Measurements from ENCODE around the gene OPCML. TPM values are rescaled to one million over a fixed set of nuclear protein-coding genes. Genes with fewer than 3 reads are reported as not detected.

The OPCML gene
- total RNA-seq, 1 experiment from 2014 or later: 0.94 TPM

GRCh38 chr11:133506551-133507094 lies 25.7 kb downstream of the OPCML start:
- no peak overlapping the region for H2AK5ac ChIP-seq (ENCODE audit: insufficient read length, low read length)
- H2BK120ac ChIP-seq (ENCODE audit: low read depth, low read length, poor library complexity, severe bottlenecking): peak overlapping the region; percentile 38
- no peak overlapping the region for H3K18ac ChIP-seq (ENCODE audit: insufficient read length, low read depth, low read length)
- no peak overlapping the region for H2BK20ac ChIP-seq (ENCODE audit: low read depth, low read length, poor library complexity, severe bottlenecking)
- no peaks in the 10 kb centered on the region for H3K79me2 ChIP-seq (ENCODE audit: insufficient read depth, low read length)
- WGBS (ENCODE audit: extremely low coverage, insufficient read length, low lambda C conversion rate): no CpG with 5 or more reads among the region's 6 CpGs
- H3K4me1 Mint-ChIP-seq: peaks cover 64% of the 10 kb centered on the region in 2 experiments
- peaks cover 25% of the 10 kb centered on the region for H3K4me1 ChIP-seq (ENCODE audit: insufficient read depth, low read length)
- no peak overlapping the region for H2AFZ ChIP-seq (ENCODE audit: low read length)
- H3K14ac ChIP-seq (ENCODE audit: insufficient read depth, low read length): no peak overlapping the region
- no peak overlapping the region for H3T11ph ChIP-seq (ENCODE audit: low read length)
- H3K4ac ChIP-seq (ENCODE audit: low read depth, low read length): no peak overlapping the region
- H3K4me2 ChIP-seq (ENCODE audit: insufficient read depth, insufficient read length, low read length): no peak overlapping the region
- no peak overlapping the region for H3K4me3 Mint-ChIP-seq
- no peak overlapping the region for H3K56ac ChIP-seq (ENCODE audit: insufficient read length, low read depth, low read length)
- no peak overlapping the region for H3K9ac ChIP-seq (ENCODE audit: extremely low read depth, insufficient read length, low read length)
- H3K36me3 Mint-ChIP-seq (ENCODE audit: insufficient read depth in 1 of 3, low read depth in 3 of 3): no peaks in the 10 kb centered on the region
- no peaks in the 10 kb centered on the region for H3K9me3 ChIP-seq (ENCODE audit: control insufficient read depth, low read depth, low read length)
- no peak overlapping the region for H2BK12ac ChIP-seq (ENCODE audit: insufficient read length, low read depth, low read length)
- H3K27me3 Mint-ChIP-seq (ENCODE audit: low read depth): peaks cover 26% of the 10 kb centered on the region
- H3K79me1 ChIP-seq (ENCODE audit: insufficient read depth, low read depth, low read length, poor library complexity, severe bottlenecking): no peaks in the 10 kb centered on the region
- no peak overlapping the region for H4K5ac ChIP-seq (ENCODE audit: insufficient read length, low read depth, low read length)
- H4K8ac ChIP-seq (replicated peaks; ENCODE audit: insufficient read length, low read depth, low read length): no peak overlapping the region
- H2BK5ac ChIP-seq (ENCODE audit: insufficient read length, low read length): no peak overlapping the region
- no peak overlapping the region for H3K23ac ChIP-seq (ENCODE audit: insufficient read length, low read depth, low read length)
- no peak overlapping the region for H3K27ac ChIP-seq (ENCODE audit: insufficient read length, low read depth, low read length)
- no peak overlapping the region for H4K91ac ChIP-seq (ENCODE audit: insufficient read length, low read depth, low read length)
- no peaks in the 10 kb centered on the region; the same call in 1 of the 2 replicates for H3K27me3 ChIP-seq (ENCODE audit: insufficient read depth, low read length)
- H3K23me2 ChIP-seq (ENCODE audit: insufficient read length, low read depth, low read length, poor library complexity, severe bottlenecking): no peaks in the 10 kb centered on the region
- no peak overlapping the region for H3K27ac Mint-ChIP-seq
- H2BK15ac ChIP-seq (ENCODE audit: low read depth, low read length): no peak overlapping the region
- TF ChIP-seq, protein P1, sequence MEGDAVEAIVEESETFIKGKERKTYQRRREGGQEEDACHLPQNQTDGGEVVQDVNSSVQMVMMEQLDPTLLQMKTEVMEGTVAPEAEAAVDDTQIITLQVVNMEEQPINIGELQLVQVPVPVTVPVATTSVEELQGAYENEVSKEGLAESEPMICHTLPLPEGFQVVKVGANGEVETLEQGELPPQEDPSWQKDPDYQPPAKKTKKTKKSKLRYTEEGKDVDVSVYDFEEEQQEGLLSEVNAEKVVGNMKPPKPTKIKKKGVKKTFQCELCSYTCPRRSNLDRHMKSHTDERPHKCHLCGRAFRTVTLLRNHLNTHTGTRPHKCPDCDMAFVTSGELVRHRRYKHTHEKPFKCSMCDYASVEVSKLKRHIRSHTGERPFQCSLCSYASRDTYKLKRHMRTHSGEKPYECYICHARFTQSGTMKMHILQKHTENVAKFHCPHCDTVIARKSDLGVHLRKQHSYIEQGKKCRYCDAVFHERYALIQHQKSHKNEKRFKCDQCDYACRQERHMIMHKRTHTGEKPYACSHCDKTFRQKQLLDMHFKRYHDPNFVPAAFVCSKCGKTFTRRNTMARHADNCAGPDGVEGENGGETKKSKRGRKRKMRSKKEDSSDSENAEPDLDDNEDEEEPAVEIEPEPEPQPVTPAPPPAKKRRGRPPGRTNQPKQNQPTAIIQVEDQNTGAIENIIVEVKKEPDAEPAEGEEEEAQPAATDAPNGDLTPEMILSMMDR (conservative IDR thresholded peaks at IDR 0.05): no peak
- no peaks in the 10 kb centered on the region for H4K20me1 ChIP-seq (ENCODE audit: control insufficient read depth, insufficient read depth, insufficient read length)
- no peaks in the 10 kb centered on the region; a peak in 1 of 5 replicates for H3K9me3 Mint-ChIP-seq
- DNase-seq: peak; percentile 11

Measured in H9 (cell line).